Hepatocyte (in vitro differentiated cells): Measurements from ENCODE around the gene DLG2.

Experiments
- EZH2 ChIP-seq: fragments of 200-600 bp; sonication (generic); IDR thresholded peaks from 2 replicates; pipeline ENCODE4 v1.6.1; 2016; ENCODE audit warnings: antibody characterized with exemption, mild to moderate bottlenecking, borderline replicate concordance
- EZH2phosphoT487 ChIP-seq: fragments of 200-600 bp; sonication (generic); IDR thresholded peaks from one replicate; pipeline ENCODE4 v1.6.1; 2018; ENCODE audit warnings: antibody characterized with exemption, mild to moderate bottlenecking, low read depth, moderate library complexity; ENCODE audit not compliant: unreplicated experiment, severe bottlenecking
- TF ChIP-seq, protein P1 (sequence below): fragments of 200-600 bp; sonication (generic); IDR thresholded peaks from 2 replicates; pipeline ENCODE4 v1.5.1; 2016; ENCODE audit warnings: antibody characterized with exemption, mild to moderate bottlenecking; ENCODE audit not compliant: poor library complexity

DNA sequence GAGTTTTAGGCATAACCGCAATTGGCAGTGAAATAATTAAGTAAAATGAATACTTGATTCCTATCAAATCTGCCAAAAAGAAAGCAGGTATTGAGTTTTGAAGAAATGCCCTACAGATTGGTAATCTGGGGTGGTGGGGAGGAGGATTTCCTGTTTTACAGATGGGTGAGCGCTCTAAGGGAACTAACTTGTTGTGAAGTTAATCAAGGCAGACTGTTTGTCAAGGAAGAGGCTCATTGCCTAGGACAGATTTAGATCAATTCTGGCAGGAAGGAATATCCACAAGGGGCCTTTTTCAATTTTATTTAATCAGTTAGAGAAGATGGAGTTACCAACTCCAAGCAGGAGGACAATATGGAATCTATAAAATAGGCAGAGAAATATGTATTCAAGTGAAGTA, 2069.5 kb downstream of the DLG2 start:
- TF ChIP-seq, protein P1, sequence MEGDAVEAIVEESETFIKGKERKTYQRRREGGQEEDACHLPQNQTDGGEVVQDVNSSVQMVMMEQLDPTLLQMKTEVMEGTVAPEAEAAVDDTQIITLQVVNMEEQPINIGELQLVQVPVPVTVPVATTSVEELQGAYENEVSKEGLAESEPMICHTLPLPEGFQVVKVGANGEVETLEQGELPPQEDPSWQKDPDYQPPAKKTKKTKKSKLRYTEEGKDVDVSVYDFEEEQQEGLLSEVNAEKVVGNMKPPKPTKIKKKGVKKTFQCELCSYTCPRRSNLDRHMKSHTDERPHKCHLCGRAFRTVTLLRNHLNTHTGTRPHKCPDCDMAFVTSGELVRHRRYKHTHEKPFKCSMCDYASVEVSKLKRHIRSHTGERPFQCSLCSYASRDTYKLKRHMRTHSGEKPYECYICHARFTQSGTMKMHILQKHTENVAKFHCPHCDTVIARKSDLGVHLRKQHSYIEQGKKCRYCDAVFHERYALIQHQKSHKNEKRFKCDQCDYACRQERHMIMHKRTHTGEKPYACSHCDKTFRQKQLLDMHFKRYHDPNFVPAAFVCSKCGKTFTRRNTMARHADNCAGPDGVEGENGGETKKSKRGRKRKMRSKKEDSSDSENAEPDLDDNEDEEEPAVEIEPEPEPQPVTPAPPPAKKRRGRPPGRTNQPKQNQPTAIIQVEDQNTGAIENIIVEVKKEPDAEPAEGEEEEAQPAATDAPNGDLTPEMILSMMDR: no peak
- no peak for TF ChIP-seq EZH2
- no peak for TF ChIP-seq EZH2phosphoT487
